ENCODE measurements around the gene C4orf51.

C4orf51 gene

GRCh38 chr4:145760176-145760575, 80.2 kb downstream of the C4orf51 start:
- DNase-seq, result no peak

- no peak for DNase-seq
Observed at GRCh38 chr4:145760961-145761929, 81.3 kb downstream of the C4orf51 start.

- DNase-seq, result no peak
Observed at GRCh38 chr4:145762719-145763118, 82.8 kb downstream of the C4orf51 start.

GRCh38 chr4:145763399-145763798, 83.5 kb downstream of the C4orf51 start:
- no peak for DNase-seq

GRCh38 chr4:145766273-145766672, 86.3 kb downstream of the C4orf51 start:
- DNase-seq, result no peak

DNA sequence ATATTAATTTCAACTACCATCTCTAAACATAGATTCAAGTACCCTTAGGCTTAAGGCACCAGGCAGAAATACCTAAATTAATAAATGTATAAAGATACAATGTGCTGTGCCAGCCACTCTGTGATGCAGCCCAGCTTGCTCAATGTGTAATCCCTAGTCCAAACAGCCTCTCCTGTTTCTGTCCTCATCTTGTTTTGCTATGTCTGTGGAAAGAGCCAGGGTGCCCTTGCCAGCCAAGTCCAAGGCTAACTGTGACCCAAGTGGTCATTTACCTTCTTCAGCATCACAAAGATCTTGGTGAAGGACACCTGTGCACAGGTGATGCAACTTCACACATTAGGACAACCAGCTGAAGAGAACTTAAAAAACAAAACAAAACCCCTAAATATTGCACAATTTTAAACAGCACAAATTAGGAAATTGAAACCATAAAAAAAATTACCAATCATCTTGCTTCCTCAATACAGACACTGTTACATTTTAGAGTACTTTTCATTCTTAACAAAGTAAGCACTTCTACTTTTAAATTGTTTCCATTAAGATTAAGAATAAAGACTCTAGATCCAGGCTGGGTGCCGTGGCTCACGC, 89.6 kb downstream of the C4orf51 start:
- DNase-seq, result no peak

DNA sequence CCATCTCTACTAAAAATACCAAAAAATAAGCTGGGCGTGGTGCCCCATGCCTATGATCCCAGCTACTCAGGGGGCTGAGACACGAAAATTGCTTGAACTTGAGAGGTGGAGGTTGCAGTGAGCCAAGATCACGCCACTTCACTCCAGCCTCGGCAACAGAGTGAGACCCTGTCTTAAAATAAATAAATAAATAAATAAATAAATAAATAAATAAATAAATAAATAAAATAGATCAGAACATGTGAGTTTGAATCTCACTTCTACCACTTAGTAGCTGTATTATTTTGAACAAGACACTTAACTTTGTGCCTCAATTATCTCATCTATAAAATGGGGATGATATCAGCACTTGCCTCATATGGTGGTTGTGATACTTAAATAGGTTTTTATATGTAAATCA, 90.2 kb downstream of the C4orf51 start:
- DNase-seq, result no peak

DNA sequence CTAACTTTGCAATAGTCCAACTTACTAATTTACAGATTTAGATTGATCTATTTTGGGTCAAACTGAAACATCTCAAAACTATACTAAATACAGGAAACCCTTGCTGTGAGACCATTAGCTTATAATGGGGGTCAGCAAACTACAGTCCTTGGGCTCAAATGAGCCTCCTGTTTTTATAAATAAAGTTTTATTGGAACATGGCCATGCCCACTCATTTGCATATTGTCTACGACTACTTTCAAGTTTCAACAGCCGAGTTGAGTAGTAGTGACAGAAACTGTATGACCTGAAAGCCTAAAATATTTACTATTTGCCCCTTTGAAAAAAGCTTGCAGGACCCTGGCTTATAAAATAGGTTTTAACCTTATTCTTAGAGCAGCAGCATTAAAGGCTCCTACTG, 92.4 kb downstream of the C4orf51 start:
- no peak for DNase-seq

- DNase-seq, result no peak
Observed at GRCh38 chr4:145773581-145774234, 93.8 kb downstream of the C4orf51 start.

DNA sequence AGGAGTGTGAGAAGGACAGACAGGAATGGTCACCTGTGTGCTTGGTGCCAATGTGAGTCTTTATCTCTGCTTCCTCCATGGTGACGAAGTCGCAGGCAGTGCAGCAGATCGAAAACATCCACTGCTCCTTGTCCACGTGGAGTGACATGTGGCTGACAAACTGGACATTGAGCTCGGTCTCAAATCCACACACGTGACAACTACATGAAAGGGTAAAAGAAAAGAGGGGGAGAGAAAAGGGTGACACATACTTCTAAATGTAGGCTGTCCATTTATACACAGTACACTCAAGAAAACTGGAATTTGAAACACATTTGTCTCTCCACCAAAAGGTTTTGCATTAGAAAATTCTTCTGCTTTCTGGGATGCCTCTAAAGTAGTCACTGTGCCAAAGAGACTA, 94.5 kb downstream of the C4orf51 start:
- DNase-seq, result no peak

DNA sequence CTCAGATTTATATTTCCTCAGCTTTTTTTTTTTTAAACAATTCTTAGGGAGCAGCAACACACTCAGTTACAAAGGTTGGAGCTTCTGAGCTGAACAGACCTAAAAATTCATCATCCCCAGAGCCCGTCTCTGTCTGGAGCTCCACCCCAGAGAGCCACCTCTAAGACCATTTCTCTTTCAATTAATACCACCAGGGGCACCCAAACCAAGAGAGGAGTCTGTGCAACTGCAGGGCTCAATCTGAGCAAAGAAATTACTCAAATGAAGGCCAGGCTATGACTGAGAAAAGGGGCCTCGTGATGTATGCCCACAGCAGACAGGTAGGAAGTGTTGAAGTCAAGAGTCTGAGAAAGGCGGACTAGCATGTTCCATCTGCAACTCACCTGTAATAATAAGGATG, 95.5 kb downstream of the C4orf51 start:
- no peak for DNase-seq

DNA sequence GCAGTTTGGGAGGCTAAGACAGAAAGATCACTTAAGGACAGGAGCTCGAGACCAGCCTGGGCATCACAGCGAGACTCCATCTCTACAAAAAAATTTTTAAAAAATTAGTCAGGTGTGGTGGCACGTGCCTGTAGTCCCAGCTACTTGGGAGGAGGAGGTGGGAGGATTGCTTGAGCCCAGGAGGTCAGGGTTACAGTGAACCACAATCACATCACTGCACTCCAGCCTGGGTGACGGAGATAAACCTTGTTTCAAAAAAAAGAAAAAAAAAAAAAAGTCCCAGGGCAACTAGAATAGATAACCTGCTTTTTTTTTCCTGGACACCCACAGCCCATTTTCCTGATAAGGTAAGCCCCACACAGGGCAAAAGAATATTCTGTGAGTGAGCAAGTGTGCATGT, 96.3 kb downstream of the C4orf51 start:
- no peak for DNase-seq

DNA sequence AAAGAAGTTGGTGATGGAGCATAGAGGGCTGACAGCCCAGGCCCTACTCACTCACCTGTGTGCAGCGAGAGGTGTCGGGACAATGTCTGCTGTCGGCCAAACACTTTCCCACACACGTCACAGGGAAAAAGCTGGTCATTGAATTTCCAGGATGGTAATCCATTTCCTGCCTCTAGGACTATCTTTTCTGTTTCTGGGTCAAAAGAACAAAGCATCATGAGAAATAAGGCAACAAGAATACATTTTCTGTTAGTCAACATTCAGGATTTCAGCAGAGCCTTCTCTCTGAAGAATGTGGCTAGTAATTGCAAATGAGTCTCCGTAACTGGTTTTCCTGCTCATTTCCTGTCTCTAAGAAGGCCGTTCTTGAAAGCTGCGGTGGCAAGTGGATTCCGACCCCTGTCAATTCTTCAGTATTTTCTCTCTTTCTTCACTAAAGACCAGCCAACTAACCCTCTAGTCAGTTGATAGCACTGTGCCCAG, 99.4 kb downstream of the C4orf51 start:
- no peak for DNase-seq

DNA sequence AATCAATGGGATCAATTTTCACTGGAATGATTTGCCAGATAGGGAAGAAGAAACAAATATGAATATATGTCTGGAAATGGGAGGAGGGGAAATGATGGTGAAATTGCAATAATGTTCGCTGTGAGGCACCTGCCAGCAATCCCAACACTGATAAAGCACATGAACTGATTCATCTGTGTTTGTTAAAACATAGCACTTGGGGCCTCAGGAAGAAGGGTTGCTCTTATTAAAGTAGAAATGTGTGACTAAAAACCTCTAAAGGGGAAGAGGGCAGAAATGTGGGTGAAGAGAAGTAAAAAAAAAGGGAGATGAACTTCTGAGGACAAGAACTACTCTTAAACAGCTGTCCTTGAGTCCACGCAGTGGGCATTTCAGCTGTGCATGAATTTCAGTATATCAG, 101.4 kb downstream of the C4orf51 start:
- DNase-seq, result no peak

Data from midbrain (tissue), 1 donor.